Prostate gland (tissue), 2 donors: ENCODE measurements around the gene TRIM77.
"Not testable (repeated sequence)": the region's sequence is repeated elsewhere in the genome, so short reads cannot be mapped to it uniquely, and the experiment has no call there.

Experiments
- CTCF ChIP-seq, 4 experiments: fragments of 200-600 bp in 2 of 4; fragments of 450-650 bp in 2 of 4; sonication (generic) in 2 of 4; IDR thresholded peaks; 1 replicate in 3 of 4; 2 replicates in 1 of 4; pipeline ENCODE4 v1.5.1; 2016 to 2019; ENCODE audit warnings: antibody characterized with exemption in 4 of 4, mild to moderate bottlenecking in 2 of 4, moderate library complexity in 2 of 4
- POLR2A ChIP-seq: fragments of 450-650 bp; IDR thresholded peaks from one replicate; pipeline ENCODE4 v1.6.1; 2016; ENCODE audit warnings: antibody characterized with exemption, mild to moderate bottlenecking
- POLR2AphosphoS5 ChIP-seq: sonication (generic); formaldehyde crosslinking; IDR thresholded peaks from one replicate; pipeline ENCODE4 v1.6.1; 2017; ENCODE audit warnings: antibody characterized with exemption

GRCh38 chr11:89669993-89670669 is 40.0 kb upstream of the TRIM77 start:
- not testable (repeated sequence) for TF ChIP-seq POLR2A; CTCF (IDR thresholded peaks at IDR 0.05); POLR2AphosphoS5
